ENCODE measurements around the gene PBX1.

PBX1 gene

GRCh38 chr1:164703960-164704411 lies 145.0 kb downstream of the PBX1 start:
- DNase-seq = no peak

GRCh38 chr1:164704954-164705353 lies 146.0 kb downstream of the PBX1 start:
- no peak for DNase-seq

- no peak for DNase-seq
These were observed 147.6 kb downstream of the PBX1 start for GRCh38 chr1:164706606-164706987.

GRCh38 chr1:164707868-164708331 lies 148.9 kb downstream of the PBX1 start:
- no peak for DNase-seq

- DNase-seq = no peak
These were observed 149.6 kb downstream of the PBX1 start for GRCh38 chr1:164708596-164708995.

- no peak for DNase-seq
These were observed 150.1 kb downstream of the PBX1 start for GRCh38 chr1:164709126-164709525.

GRCh38 chr1:164709541-164710278 lies 150.7 kb downstream of the PBX1 start:
- no peak for DNase-seq

- DNase-seq = peak; percentile 2
These were observed 153.4 kb downstream of the PBX1 start for GRCh38 chr1:164712131-164713036.

GRCh38 chr1:164713456-164714207 lies 154.6 kb downstream of the PBX1 start:
- DNase-seq = no peak

GRCh38 chr1:164716992-164717703 lies 158.2 kb downstream of the PBX1 start:
- peak; percentile 10 for DNase-seq

- no peak for DNase-seq
These were observed 159.8 kb downstream of the PBX1 start for GRCh38 chr1:164718821-164719220.

- DNase-seq = no peak
These were observed 160.9 kb downstream of the PBX1 start for GRCh38 chr1:164719676-164720439.

- DNase-seq = no peak
These were observed 161.7 kb downstream of the PBX1 start for GRCh38 chr1:164720440-164721227.

- no peak for DNase-seq
These were observed 162.2 kb downstream of the PBX1 start for GRCh38 chr1:164721228-164721496.

GRCh38 chr1:164723296-164723798 lies 164.4 kb downstream of the PBX1 start:
- no peak for DNase-seq

GRCh38 chr1:164725401-164725800 lies 166.4 kb downstream of the PBX1 start:
- no peak for DNase-seq

GRCh38 chr1:164726235-164726634 lies 167.3 kb downstream of the PBX1 start:
- no peak for DNase-seq

GRCh38 chr1:164728719-164729118 lies 169.7 kb downstream of the PBX1 start:
- DNase-seq = no peak

GRCh38 chr1:164731161-164731876 lies 172.3 kb downstream of the PBX1 start:
- no peak for DNase-seq

- no peak for DNase-seq
These were observed 174.1 kb downstream of the PBX1 start for GRCh38 chr1:164733070-164733469.
